ENCODE data around the gene DMC1. TPM values are rescaled to one million over a fixed set of nuclear protein-coding genes. Genes with fewer than 3 reads are reported as not detected.

Gene DMC1
- total and polyA plus RNA-seq, 9 of the 15 experiments (the other 6 are each of a cell fraction or from before 2014, with no cell fraction given): 5.5 to 55.5 (median 9.8) TPM

DNA sequence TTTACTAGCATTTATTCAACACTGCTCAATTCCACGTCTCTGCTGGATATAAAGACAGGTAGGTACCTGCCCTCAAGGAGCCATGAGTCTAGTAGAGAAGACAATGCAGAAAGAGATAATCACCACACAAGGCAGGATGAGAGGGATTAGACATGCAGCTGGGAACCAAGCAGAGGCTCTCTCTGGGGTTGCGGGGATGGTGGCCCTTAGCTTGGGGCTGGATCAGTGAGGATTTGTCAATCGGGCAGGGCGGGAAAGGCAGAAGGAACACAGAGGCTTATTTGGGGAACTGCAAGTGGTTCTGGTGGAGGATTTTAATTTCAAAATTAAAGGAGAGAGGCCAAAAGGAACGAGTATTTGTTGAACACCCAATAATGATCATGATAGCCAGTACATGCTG is 8.5 kb upstream of the DMC1 start:
- DNase-seq (ENCODE audit: extremely low read depth in 1 of 4, low spot score in 3 of 4) (no peak), ATAC-seq (no peak), FAIRE-seq (no peak)
- H3K36me3 ChIP-seq (ENCODE audit: control insufficient read depth, insufficient read depth, low read length): no peaks in the 10 kb centered on the region
- no peaks in the 10 kb centered on the region for H3K79me2 ChIP-seq (ENCODE audit: control insufficient read depth, insufficient read depth, low read length)
- no peaks in the 10 kb centered on the region for H3K9me3 ChIP-seq (replicated peaks; ENCODE audit: control insufficient read depth, insufficient read depth, low read depth, low read length)
- no peak overlapping the region for H3K27ac ChIP-seq (ENCODE audit: extremely low read depth, low read depth, low read length)
- H3K27me3 ChIP-seq (ENCODE audit: control insufficient read depth in 2 of 2, insufficient read depth in 2 of 2, low read length in 2 of 2): no peaks in the 10 kb centered on the region
- no peak overlapping the region for H3K9ac ChIP-seq (ENCODE audit: insufficient read depth in 1 of 2, low read depth in 2 of 2, low read length in 2 of 2)
- no peak overlapping the region for H2AFZ ChIP-seq (ENCODE audit: low read depth, low read length)
- H3K4me3 ChIP-seq: no peak overlapping the region
- ChIA-PET POLR2A (interaction anchor here (0.6 kb wide), 1 partner anchor 171 kb away, joined by 3 read pairs; no protein-coding TSS in a partner anchor), CTCF (ENCODE audit: low intra/inter-chr PET ratio) (no interaction called here)
- 56% methylated on average over 3 of the region's 5 CpGs for WGBS (ENCODE audit: insufficient coverage, low coverage, missing lambda C conversion rate)
- TF ChIP-seq SIX5 (IDR thresholded peaks at IDR 0.05; ENCODE audit: borderline replicate concordance in 1 of 2, insufficient read depth in 1 of 2, low read depth in 1 of 2, low read length in 2 of 2) (no peak), MCM2 (IDR thresholded peaks at IDR 0.05; ENCODE audit: low read depth) (no peak), ZNF232 (CRISPR knock-in tag; IDR thresholded peaks at IDR 0.05) (no peak), ILF3 (IDR thresholded peaks at IDR 0.05; ENCODE audit: borderline replicate concordance) (no peak), ZNF707 (CRISPR knock-in tag; conservative IDR thresholded peaks at IDR 0.05) (no peak), TOE1 (IDR thresholded peaks at IDR 0.05; ENCODE audit: borderline replicate concordance) (no peak), TOE1 (CRISPR knock-in tag; IDR thresholded peaks at IDR 0.05; ENCODE audit: borderline replicate concordance, low read depth) (no peak), BMI1 (IDR thresholded peaks at IDR 0.05; ENCODE audit: low read length) (no peak)
- TF ChIP-seq, protein P1, sequence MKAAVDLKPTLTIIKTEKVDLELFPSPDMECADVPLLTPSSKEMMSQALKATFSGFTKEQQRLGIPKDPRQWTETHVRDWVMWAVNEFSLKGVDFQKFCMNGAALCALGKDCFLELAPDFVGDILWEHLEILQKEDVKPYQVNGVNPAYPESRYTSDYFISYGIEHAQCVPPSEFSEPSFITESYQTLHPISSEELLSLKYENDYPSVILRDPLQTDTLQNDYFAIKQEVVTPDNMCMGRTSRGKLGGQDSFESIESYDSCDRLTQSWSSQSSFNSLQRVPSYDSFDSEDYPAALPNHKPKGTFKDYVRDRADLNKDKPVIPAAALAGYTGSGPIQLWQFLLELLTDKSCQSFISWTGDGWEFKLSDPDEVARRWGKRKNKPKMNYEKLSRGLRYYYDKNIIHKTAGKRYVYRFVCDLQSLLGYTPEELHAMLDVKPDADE (conservative IDR thresholded peaks at IDR 0.05; ENCODE audit: control insufficient read depth, low read depth, low read length): no peak
- TF ChIP-seq, protein P2, sequence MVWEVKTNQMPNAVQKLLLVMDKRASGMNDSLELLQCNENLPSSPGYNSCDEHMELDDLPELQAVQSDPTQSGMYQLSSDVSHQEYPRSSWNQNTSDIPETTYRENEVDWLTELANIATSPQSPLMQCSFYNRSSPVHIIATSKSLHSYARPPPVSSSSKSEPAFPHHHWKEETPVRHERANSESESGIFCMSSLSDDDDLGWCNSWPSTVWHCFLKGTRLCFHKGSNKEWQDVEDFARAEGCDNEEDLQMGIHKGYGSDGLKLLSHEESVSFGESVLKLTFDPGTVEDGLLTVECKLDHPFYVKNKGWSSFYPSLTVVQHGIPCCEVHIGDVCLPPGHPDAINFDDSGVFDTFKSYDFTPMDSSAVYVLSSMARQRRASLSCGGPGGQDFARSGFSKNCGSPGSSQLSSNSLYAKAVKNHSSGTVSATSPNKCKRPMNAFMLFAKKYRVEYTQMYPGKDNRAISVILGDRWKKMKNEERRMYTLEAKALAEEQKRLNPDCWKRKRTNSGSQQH (CRISPR knock-in tag; IDR thresholded peaks at IDR 0.05): no peak
- no peak overlapping the region for H3K4me2 ChIP-seq (ENCODE audit: insufficient read depth, low read length)
- no TSS peak for BruUV-seq (replicated peaks)
- intact Hi-C loops (cut with micrococcal nuclease): loop anchor here (10.0 kb wide), 1 partner anchor 474 kb away; no protein-coding TSS in a partner anchor
- in situ Hi-C loops (cut with MboI): loop anchor here (10.0 to 25.0 kb wide), 2 partner anchors 474 to 516 kb away; partner anchors contain the start of gene PICK1
- no peaks in the 10 kb centered on the region for H3K9me1 ChIP-seq (ENCODE audit: control insufficient read depth, insufficient read depth, low read length)
- no peaks in the 10 kb centered on the region for H4K20me1 ChIP-seq (replicated peaks; ENCODE audit: control insufficient read depth, insufficient read depth, low read length)
- H3K4me1 ChIP-seq (replicated peaks in 1 of 2; ENCODE audit: control insufficient read depth in 2 of 2, insufficient read depth in 2 of 2, low read length in 2 of 2): no peaks in the 10 kb centered on the region; a peak in 1 of 5 replicates

Measured in K562 (cell line).